HG03520 (cell line): ENCODE results near the gene ZNF609.
A peak's percentile ranks its signal among the peaks of the same experiment; 100 is the strongest.

Source experiments
- ATAC-seq: cut with Tn5 transposase; IDR thresholded peaks from one replicate; pipeline ENCODE4 v1.9.1; 2021; ENCODE audit warnings: mild to moderate bottlenecking, moderate library complexity; ENCODE audit not compliant: unreplicated experiment

The ZNF609 gene, protein sequence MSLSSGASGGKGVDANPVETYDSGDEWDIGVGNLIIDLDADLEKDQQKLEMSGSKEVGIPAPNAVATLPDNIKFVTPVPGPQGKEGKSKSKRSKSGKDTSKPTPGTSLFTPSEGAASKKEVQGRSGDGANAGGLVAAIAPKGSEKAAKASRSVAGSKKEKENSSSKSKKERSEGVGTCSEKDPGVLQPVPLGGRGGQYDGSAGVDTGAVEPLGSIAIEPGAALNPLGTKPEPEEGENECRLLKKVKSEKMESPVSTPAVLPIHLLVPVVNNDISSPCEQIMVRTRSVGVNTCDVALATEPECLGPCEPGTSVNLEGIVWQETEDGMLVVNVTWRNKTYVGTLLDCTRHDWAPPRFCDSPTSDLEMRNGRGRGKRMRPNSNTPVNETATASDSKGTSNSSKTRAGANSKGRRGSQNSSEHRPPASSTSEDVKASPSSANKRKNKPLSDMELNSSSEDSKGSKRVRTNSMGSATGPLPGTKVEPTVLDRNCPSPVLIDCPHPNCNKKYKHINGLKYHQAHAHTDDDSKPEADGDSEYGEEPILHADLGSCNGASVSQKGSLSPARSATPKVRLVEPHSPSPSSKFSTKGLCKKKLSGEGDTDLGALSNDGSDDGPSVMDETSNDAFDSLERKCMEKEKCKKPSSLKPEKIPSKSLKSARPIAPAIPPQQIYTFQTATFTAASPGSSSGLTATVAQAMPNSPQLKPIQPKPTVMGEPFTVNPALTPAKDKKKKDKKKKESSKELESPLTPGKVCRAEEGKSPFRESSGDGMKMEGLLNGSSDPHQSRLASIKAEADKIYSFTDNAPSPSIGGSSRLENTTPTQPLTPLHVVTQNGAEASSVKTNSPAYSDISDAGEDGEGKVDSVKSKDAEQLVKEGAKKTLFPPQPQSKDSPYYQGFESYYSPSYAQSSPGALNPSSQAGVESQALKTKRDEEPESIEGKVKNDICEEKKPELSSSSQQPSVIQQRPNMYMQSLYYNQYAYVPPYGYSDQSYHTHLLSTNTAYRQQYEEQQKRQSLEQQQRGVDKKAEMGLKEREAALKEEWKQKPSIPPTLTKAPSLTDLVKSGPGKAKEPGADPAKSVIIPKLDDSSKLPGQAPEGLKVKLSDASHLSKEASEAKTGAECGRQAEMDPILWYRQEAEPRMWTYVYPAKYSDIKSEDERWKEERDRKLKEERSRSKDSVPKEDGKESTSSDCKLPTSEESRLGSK (N-terminal part only)

DNA sequence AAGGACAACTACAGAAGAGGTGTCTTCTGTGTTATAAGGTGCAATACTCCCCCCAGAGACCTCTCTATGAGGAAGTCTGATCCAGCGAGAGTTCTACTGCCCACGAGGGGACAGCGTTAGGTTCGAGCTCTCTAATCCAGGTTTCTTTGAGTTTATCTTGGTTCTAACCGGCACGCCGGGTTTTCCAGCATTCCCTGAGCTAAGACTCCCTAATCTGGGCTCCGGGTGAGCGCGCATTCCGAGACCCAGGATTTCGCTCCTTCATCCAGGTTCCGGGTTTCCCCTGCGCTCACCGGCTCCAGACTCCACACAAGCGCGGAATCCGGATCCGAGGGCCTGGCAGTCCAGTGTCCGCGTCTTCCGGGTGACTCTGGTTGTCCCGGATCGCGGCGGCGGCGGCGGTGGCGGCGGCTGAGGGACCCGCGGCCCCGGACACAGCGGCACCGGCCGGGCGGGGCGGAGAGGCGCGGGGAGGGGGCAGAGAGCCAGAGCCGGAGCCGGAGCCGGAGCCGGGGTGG lies at the start of gene ZNF609:
TSS of gene ZNF609 (plus strand) at position 373 of the 518 bp plus-strand sequence. CDS start 38,842 bp downstream, outside the sequence.
- ATAC-seq: peak; percentile 39

DNA sequence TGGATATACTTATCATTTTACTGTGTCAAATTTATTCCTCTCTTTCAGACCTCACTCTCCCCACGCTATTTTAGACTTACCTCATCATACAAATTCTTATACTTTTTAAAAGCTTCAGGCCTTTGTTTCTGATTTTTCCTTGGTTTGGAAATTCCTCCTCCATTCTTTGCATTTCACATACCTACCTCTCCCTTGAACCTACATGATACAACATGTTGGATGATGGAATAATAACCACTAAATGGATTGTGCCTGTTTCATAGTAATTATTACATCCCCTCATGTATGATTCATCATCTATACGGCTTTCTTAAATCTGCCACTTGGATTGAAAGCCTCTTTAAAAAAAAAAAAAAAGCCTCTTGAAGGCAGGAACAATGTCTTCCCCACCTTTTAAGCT lies 48.2 kb upstream of the ZNF609 start:
- no peak for ATAC-seq

DNA sequence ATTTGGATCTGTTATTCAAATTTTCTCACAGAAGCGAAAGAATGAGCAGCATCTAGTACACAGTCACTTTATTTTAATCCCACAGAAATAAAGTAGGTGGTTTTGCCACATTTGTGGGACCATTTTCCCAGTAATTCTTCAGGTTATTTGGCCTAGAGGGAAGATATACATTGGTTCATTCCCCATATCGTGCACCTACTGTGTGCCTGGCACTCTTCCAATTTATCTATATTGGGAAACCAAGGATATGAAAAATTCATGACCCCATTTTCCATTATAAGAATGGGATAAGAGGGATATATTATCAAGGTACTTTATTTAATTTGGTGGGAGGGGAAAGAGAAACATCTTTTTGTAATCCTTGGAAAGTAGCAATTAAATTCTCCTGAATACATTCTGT lies 37.7 kb upstream of the ZNF609 start:
- ATAC-seq: no peak

DNA sequence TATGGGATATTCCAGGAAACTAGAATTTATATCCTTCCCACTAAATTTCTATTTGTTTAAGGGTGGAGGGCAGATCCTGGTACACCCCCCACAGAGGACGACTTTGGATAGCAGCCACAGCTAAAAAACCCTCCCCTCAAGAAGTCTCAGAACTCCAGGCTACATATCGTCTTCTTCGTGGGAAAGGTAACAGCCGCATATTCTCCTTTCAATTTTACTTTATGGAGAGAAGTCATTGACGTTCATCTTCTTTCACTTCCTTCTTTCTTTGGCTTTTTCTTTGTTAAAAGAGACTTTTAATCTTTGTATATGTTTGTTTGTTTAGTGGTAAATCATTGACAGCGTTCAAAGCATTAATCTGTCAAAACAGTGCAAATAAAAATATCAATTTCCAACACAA lies 36.4 kb upstream of the ZNF609 start:
- no peak for ATAC-seq

DNA sequence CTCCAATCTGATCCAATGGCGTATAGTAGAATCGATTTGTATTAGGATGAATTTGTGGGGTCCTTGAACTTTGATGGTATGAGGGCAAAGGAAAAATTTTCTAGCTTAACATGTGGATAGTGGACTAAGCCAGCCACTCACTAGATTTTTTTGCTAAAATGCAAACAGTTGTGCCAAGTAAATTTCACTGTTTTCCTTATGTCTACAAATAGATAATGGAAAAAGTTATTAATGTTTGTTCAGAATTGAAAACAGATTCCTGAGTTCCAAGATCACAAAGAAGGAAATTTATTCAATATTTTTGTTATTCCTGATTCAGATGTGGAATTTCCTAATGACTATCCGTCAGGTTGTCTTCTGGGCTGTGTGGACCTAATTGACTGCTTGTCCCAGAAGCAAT lies 35.2 kb upstream of the ZNF609 start:
- ATAC-seq: no peak

DNA sequence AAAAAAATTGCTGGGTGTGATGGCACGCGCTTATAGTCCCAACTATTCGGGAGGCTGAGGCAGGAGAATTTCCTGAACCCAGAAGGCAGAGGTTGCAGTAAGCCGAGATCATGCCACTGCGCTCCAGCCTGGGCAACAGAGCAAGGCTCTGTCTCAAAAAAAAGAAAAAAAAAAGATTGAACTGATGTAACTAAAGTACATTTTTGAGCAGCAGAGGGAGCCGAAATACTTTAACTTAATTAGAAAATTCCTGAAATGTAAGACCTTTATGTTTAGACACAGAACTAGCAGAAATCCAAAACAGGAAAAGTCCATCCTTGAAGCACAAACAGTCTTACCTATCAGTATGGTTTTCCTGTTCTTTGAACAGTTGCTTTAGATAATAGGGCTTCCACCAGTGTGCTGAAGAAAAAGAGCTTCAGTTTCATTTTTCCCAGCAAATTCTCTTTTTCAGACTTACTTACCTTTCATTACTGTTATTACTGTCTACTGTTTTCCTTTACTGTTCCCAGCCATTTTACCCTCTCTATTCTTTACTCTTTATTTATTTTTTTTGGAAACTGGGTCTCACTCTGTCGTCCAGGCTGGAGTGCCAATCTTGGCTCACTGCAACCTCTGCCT lies 33.4 kb upstream of the ZNF609 start:
- ATAC-seq: no peak

DNA sequence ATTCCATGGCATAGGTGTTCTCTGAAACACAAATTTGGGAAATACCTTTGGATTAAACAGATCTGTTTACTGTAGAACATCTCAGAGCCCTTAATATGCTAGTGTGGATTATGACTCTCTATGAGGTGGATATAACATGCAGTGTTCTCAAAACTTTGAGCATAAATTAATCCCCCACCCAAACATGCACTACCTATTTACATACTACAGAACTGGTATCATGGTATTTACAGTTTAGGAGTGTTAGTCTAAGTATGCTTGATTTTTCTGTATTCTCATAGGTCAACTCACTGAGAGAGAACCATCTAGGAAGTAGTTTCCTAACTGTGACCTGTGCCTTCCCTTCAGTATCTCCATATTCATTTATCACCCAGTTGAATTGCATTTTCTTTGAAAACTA lies 30.9 kb upstream of the ZNF609 start:
- ATAC-seq: no peak

DNA sequence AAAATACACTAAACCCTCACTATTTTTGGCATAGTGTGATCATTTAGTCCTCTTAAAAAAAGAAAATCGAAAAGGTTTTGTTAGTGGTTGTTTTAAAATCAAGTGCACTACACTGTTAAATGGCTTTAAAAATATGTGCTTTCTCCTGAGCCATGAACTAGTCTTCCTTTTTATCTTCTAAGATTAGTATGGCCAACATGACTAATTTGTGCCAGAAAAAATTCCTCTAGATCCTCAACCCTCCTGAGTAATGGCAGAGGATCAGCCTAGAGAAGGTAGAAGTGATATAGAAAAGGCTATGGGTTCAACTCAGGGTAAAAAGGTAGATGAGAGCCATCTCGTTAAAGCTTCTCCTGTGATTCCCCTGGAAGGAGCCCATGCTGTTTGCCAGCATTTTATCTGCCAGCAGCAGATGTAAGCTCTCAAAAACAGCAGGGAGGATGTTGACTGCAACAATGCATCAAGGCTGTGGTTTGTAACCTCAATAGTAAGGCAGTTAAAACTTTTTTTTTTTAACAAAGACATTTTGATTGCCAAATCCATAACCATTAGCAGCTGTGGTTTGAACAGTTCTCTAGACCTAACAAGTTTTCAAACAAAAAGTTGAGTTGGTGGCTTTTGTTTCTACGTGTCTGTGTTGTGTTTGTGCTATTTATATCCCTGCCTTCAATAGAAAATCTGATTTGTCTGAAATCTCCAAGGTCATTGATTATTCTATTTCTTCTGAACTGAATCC lies 30.2 kb upstream of the ZNF609 start:
- no peak for ATAC-seq

DNA sequence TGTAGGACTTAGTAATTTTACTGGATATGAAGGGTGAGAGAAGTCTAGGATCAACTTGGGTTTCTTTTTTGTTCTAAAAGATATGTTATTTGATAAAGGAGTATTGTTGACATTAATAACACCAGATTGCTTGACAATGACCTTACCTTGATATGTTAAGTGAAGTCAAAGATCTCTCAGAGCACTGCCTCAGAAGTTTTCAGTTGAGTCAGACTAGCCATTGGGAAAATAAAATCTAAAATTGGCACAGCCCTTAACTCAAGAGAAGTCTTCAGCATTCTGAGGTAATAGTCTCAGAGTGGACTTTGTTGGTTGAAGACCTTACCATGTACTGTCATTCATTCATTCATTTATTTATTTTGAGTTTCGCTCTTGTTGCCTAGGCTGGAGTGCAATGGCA lies 22.4 kb upstream of the ZNF609 start:
- ATAC-seq: no peak

GRCh38 chr15:64438653-64439447 lies 21.5 kb upstream of the ZNF609 start:
- no peak for ATAC-seq

DNA sequence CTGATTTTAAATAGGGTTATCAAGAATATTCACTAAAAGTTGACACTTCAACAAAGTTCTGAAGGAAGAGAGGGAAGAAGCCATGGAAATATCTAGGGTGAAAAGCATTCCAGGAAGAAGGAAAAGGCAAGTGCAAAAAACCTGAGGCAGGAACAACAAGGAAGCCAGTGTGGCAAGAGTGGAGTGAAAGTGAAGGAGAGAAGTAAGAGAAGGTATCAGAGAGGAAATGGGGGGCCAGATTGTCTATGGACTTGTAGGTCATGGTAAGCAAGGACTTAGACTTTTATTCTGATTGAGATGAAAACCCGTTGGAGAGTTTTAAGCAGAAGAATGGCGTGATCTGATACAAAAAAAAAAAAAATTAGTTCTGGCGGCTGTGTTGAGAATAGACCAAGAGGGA lies 18.5 kb upstream of the ZNF609 start:
- no peak for ATAC-seq

GRCh38 chr15:64443016-64443415 lies 17.4 kb upstream of the ZNF609 start:
- ATAC-seq: no peak

DNA sequence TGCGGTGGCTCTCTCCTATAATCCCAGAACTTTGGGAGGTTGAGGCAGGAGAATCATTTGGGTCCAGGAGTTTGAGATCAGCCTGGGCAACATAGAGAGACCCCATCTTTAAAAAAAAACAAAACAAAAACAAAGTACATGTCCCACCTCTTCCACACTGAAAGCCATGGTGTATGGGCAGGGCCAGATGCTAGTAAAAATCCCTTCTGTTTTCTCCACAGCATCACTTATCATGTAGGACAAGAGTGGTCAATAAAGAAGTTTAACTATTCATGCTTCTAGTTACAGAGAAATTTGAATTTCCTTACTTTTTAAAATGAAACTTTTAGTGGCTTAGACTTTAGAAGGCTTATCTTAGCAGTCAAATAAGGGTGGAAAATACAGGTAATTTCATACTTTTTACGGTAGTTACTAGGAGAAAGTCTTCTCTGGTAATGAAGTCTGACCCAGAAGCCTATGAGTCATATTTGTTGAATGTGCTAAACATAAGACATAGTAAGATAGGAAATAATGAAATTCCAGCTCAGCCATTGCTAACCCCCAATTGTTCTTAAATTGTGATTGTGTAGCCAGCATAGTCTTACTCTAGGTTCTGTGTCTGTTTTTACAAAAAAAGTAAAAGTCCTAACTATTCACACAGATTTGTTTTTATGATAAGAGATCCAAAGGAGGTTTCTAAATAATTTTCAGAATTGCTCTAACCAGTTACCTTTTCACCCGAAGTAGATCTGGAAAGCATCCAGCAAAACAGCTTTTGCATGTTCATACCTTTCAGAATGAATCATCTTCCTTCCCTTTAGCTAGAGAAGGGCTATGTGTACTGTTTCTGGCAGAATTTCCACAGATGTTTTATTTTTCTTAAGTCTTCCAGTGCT lies 16.4 kb upstream of the ZNF609 start:
- peak; percentile 50 for ATAC-seq

GRCh38 chr15:64444836-64445235 lies 15.5 kb upstream of the ZNF609 start:
- ATAC-seq: no peak

- ATAC-seq: no peak
These were observed 12.7 kb upstream of the ZNF609 start for GRCh38 chr15:64447536-64448315.

- ATAC-seq: no peak
These were observed 7.2 kb upstream of the ZNF609 start for GRCh38 chr15:64452988-64453688.

DNA sequence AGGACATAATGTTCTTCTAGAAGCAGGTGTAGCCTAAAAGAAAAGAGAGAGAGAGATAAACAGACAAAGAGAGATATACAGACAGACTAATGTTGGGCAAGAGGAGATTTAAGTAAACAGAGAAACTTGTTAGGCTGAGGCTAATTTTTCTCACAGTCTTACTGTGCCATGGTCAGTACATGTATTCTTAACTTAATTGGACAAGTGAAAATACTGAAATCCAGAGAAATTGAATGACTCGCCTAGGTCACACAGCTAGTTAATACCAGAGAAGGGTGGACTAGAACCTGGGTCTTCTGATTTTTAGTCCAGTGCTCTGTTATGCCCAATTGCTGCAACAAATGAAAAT lies 6.7 kb upstream of the ZNF609 start:
- no peak for ATAC-seq
